CD4-positive, alpha-beta T cell (primary cell): Measurements from ENCODE around the gene RPGR. TPM values are rescaled to one million over a fixed set of nuclear protein-coding genes. Genes with fewer than 3 reads are reported as not detected.

Source experiments
- ATAC-seq: fragments of 200-7000 bp; cut with Tn5 transposase; one replicate; pipeline ENCODE4 v1.10.0; 2022; ENCODE audit warnings: mild to moderate bottlenecking; ENCODE audit not compliant: poor library complexity
- CTCF ChIA-PET: fragments of 350-600 bp; sonication (Branson Sonifier 250); formaldehyde crosslinking; loops from one replicate; lab custom pipeline; 2021; ENCODE audit warnings: antibody characterized with exemption, inconsistent platforms; lab: Charles Lee
- POLR2A ChIA-PET: fragments of 350-600 bp; sonication (Branson Sonifier 250); formaldehyde crosslinking; loops from one replicate; lab custom pipeline; 2021; ENCODE audit warnings: antibody characterized with exemption, inconsistent platforms; lab: Charles Lee
- DNase-seq, 14 experiments: peaks; one replicate each; pipeline ENCODE4 v3.0.0-alpha.2; 2013 to 2020; ENCODE audit warnings: mixed read lengths in 2 of 14
- H3K27ac ChIP-seq, 2 donors: one replicate each; pipeline versions ENCODE4 v1.5.1 to v1.7.0; 2013; ENCODE audit warnings: low read length in 2 of 2, low read depth in 1 of 2, mild to moderate bottlenecking in 1 of 2
- H3K27me3 ChIP-seq, 2 experiments: 1 replicate in 1 of 2; 2 replicates in 1 of 2; pipeline versions ENCODE4 v1.6.1 to v1.7.0; 2013; ENCODE audit warnings: low read length in 2 of 2, control low read depth in 1 of 2, mild to moderate bottlenecking in 1 of 2, moderate library complexity in 1 of 2; ENCODE audit not compliant: insufficient read depth in 2 of 2, control insufficient read depth in 1 of 2
- H3K36me3 ChIP-seq: one replicate; pipeline ENCODE4 v1.6.1; 2013; ENCODE audit warnings: low read length, control low read depth; ENCODE audit not compliant: insufficient read depth
- H3K4me1 ChIP-seq: one replicate; pipeline ENCODE4 v1.6.1; 2013; ENCODE audit warnings: low read length, control low read depth; ENCODE audit not compliant: insufficient read depth
- H3K4me3 ChIP-seq: one replicate; pipeline ENCODE4 v1.5.1; 2013; ENCODE audit warnings: mild to moderate bottlenecking, low read length, moderate library complexity
- H3K9me3 ChIP-seq, 2 experiments: 1 replicate in 1 of 2; 2 replicates in 1 of 2; pipeline versions ENCODE4 v1.6.1 to v1.7.0; 2013; ENCODE audit warnings: low read length in 2 of 2, mild to moderate bottlenecking in 2 of 2, control low read depth in 1 of 2, moderate library complexity in 1 of 2; ENCODE audit not compliant: control insufficient read depth in 1 of 2, insufficient read depth in 1 of 2
- H3K27ac Mint-ChIP-seq: one replicate; pipeline ENCODE4 v1.8.0; 2020; ENCODE audit warnings: mixed read lengths
- H3K27me3 Mint-ChIP-seq: one replicate; pipeline ENCODE4 v1.8.0; 2021; ENCODE audit warnings: mixed read lengths
- H3K36me3 Mint-ChIP-seq: one replicate; pipeline ENCODE4 v1.8.0; 2021; ENCODE audit warnings: low read depth, mixed read lengths
- H3K4me1 Mint-ChIP-seq: one replicate; pipeline ENCODE4 v1.8.0; 2021; ENCODE audit warnings: low read depth, mixed read lengths
- H3K4me3 Mint-ChIP-seq: one replicate; pipeline ENCODE4 v1.8.0; 2020; ENCODE audit warnings: mild to moderate bottlenecking, mixed read lengths
- H3K9me3 Mint-ChIP-seq: one replicate; pipeline ENCODE4 v1.8.0; 2020; ENCODE audit warnings: mixed read lengths
- intact Hi-C, 2 experiments: fragments of 100-400 bp; cut with DNase I in 1 of 2; cut with micrococcal nuclease in 1 of 2; formaldehyde crosslinking; loops; one replicate each; pipeline versions ENCODE4 v1.15.1 to v1.9.0; 2023 to 2025; cut with DNase I, micrococcal nuclease
- total RNA-seq, 174 experiments: library from RNA in 2 of 174; stranded (reverse) in 2 of 174; gene quantifications; one replicate each; pipeline ENCODE4 v1.2.3 and lab custom pipeline; 2021 to 2026
- TF ChIP-seq, protein P1 (sequence below): fragments of 200-600 bp; IDR thresholded peaks from one replicate; pipeline ENCODE4 v1.8.0; 2022; ENCODE audit warnings: antibody characterized with exemption, mild to moderate bottlenecking

Gene RPGR
- total RNA-seq, 2 experiments from 2014 or later, result 17.1 to 18.2 TPM

DNA sequence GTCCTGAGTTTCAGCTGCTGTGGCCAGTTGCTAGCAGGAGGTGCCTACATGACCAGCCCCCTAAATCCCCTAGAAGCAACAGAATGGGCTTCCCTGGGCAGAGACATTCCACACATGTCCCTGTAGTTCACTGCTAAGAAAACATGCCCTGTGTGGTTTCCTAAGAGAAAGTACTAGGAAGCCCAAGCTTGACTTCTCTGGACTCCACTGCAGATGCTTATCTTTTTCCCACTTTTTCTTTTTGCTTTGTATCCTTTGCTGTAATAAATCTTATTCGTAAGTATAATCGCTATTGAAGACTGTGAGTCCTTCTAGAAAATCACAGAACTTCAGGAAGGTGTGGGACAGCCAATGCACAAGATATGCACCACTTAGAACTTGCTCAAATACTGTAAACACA is 15.6 kb downstream of the RPGR start:
- Mint-ChIP-seq H3K9me3 (no peaks in the 10 kb centered on the region), H3K27ac (no peak overlapping the region), H3K4me1 (no peaks in the 10 kb centered on the region), H3K36me3 (peaks cover 46% of the 10 kb centered on the region), H3K27me3 (no peaks in the 10 kb centered on the region), H3K4me3 (no peak overlapping the region)
- Histone ChIP-seq H3K27ac (no peak overlapping the region), H3K9me3 (no peaks in the 10 kb centered on the region), H3K36me3 (peaks cover 9% of the 10 kb centered on the region), H3K27me3 (no peaks in the 10 kb centered on the region), H3K4me3 (no peak overlapping the region), H3K4me1 (no peaks in the 10 kb centered on the region)
- CTCF ChIA-PET, result no interaction called here
- TF ChIP-seq, protein P1, sequence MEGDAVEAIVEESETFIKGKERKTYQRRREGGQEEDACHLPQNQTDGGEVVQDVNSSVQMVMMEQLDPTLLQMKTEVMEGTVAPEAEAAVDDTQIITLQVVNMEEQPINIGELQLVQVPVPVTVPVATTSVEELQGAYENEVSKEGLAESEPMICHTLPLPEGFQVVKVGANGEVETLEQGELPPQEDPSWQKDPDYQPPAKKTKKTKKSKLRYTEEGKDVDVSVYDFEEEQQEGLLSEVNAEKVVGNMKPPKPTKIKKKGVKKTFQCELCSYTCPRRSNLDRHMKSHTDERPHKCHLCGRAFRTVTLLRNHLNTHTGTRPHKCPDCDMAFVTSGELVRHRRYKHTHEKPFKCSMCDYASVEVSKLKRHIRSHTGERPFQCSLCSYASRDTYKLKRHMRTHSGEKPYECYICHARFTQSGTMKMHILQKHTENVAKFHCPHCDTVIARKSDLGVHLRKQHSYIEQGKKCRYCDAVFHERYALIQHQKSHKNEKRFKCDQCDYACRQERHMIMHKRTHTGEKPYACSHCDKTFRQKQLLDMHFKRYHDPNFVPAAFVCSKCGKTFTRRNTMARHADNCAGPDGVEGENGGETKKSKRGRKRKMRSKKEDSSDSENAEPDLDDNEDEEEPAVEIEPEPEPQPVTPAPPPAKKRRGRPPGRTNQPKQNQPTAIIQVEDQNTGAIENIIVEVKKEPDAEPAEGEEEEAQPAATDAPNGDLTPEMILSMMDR, result no peak
- POLR2A ChIA-PET, result no interaction called here
- intact Hi-C loops, result no loop called here
- no peak for DNase-seq
- ATAC-seq, result no peak

DNA sequence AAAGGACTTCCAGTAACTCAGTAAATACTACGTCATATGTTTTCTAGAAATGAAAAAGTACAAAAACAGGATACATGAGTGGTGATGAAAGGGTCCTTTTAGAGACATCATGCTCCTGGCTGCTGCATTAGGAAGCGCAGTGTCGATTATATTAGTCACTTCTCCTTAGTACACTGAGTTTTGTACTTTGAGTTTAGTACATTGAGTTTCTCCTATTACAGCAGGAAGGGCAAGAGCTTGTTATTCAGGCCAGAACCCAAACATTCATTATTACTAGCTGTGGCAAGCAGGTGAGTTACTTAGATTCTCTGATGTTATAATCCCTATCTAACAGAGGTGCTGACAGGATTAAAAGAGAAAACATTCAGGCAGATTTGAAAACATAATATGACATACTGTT is 21.3 kb downstream of the RPGR start:
- Histone ChIP-seq H3K27ac (no peak overlapping the region), H3K27me3 (no peaks in the 10 kb centered on the region), H3K9me3 (no peaks in the 10 kb centered on the region), H3K36me3 (peaks cover under 1% of the 10 kb centered on the region), H3K4me1 (no peaks in the 10 kb centered on the region), H3K4me3 (no peak overlapping the region)
- TF ChIP-seq, protein P1, result no peak
- CTCF ChIA-PET, result no interaction called here
- Mint-ChIP-seq H3K4me3 (no peak overlapping the region), H3K27ac (no peak overlapping the region), H3K27me3 (no peaks in the 10 kb centered on the region), H3K4me1 (no peaks in the 10 kb centered on the region), H3K9me3 (no peaks in the 10 kb centered on the region), H3K36me3 (peaks cover 41% of the 10 kb centered on the region)
- DNase-seq, result no peak
- intact Hi-C loops, result no loop called here
- ATAC-seq, result no peak
- POLR2A ChIA-PET, result no interaction called here

DNA sequence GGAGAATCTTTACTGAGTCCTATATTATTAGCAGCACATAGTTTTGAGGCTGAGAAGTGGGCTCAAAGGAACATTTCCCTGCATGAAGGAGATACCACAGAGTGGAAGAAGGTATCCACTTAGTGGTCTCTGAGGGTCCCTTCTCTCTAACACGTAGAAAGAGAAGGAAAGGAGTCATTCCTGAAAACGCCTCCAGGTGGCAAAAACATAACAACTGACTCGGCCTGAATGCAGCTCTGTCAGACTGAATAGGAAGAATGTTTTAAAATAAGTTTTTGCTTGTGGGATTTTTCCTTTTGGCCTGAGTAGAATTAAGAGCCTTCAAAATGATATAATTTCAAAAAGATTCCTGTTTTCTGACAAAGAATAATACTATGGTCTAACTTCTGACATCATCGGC is 23.3 kb downstream of the RPGR start:
- no peak for ATAC-seq
- no peak for DNase-seq

More for the DNA sequence above, 23.3 kb downstream of the RPGR start:
- no peaks in the 10 kb centered on the region for H3K9me3 ChIP-seq
- H3K36me3 ChIP-seq, result peaks cover 4% of the 10 kb centered on the region
- TF ChIP-seq, protein P1, result no peak
- Mint-ChIP-seq H3K9me3 (no peaks in the 10 kb centered on the region), H3K27me3 (no peaks in the 10 kb centered on the region), H3K4me3 (no peak overlapping the region), H3K4me1 (no peaks in the 10 kb centered on the region), H3K27ac (no peak overlapping the region), H3K36me3 (peaks cover 35% of the 10 kb centered on the region)
- H3K4me3 ChIP-seq, result no peak overlapping the region
- intact Hi-C loops, result no loop called here
- CTCF ChIA-PET, result no interaction called here
- POLR2A ChIA-PET, result no interaction called here
- no peaks in the 10 kb centered on the region for H3K27me3 ChIP-seq
- no peak overlapping the region for H3K27ac ChIP-seq
- no peaks in the 10 kb centered on the region for H3K4me1 ChIP-seq
